Osteoblast (primary cell): Measurements from ENCODE around the gene SSC4D. TPM values are rescaled to one million over a fixed set of nuclear protein-coding genes. Genes with fewer than 3 reads are reported as not detected.

ENCODE experiments used
- DNase-seq: peaks from one replicate; pipeline ENCODE4 v3.0.0; 2011; ENCODE audit warnings: low spot score, mixed read lengths; ENCODE audit not compliant: insufficient read length; ENCODE audit errors: missing footprints
- H2AFZ ChIP-seq: 2 replicates; pipeline ENCODE4 v1.6.0; 2011; ENCODE audit warnings: mild to moderate bottlenecking, low read length
- H3K27ac ChIP-seq: 2 replicates; pipeline ENCODE4 v1.5.1; 2011; ENCODE audit warnings: mild to moderate bottlenecking, low read depth, low read length, moderate library complexity
- H3K27me3 ChIP-seq: 2 replicates; pipeline ENCODE4 v1.6.0; 2012; ENCODE audit warnings: mild to moderate bottlenecking, control low read depth, inconsistent platforms, low read length, moderate library complexity; ENCODE audit not compliant: insufficient read depth
- H3K36me3 ChIP-seq: 2 replicates; pipeline ENCODE4 v1.5.1; 2011; ENCODE audit warnings: mild to moderate bottlenecking, low read length, control low read depth, moderate library complexity; ENCODE audit not compliant: insufficient read depth
- H3K4me1 ChIP-seq: 2 replicates; pipeline ENCODE4 v1.5.1; 2011; ENCODE audit warnings: mild to moderate bottlenecking, low read length, control low read depth, moderate library complexity; ENCODE audit not compliant: insufficient read depth
- H3K4me2 ChIP-seq: 2 replicates; pipeline ENCODE4 v1.6.0; 2011; ENCODE audit warnings: mild to moderate bottlenecking, low read length; ENCODE audit not compliant: insufficient read depth
- H3K4me3 ChIP-seq: fragments of 200-600 bp; sonication (generic); 3 replicates; pipeline ENCODE4 v1.5.1; 2012; ENCODE audit warnings: mild to moderate bottlenecking, low read length, inconsistent platforms; ENCODE audit not compliant: insufficient read depth
- H3K79me2 ChIP-seq: 2 replicates; pipeline ENCODE4 v1.6.0; 2012; ENCODE audit warnings: mild to moderate bottlenecking, low read length, control low read depth, inconsistent platforms; ENCODE audit not compliant: insufficient read depth
- H3K9me3 ChIP-seq: 2 replicates; pipeline ENCODE4 v1.5.1; 2011; ENCODE audit warnings: low read depth, low read length, control low read depth
- H4K20me1 ChIP-seq: 2 replicates; pipeline ENCODE4 v1.6.0; 2012; ENCODE audit warnings: mild to moderate bottlenecking, low read length, control low read depth; ENCODE audit not compliant: insufficient read depth
- CTCF ChIP-seq: IDR thresholded peaks from 2 replicates; pipeline ENCODE4 v1.5.1; 2011; ENCODE audit warnings: mild to moderate bottlenecking, low read depth, low read length, moderate library complexity; ENCODE audit errors: extremely low read depth
- total RNA-seq: library from RNA; depleted of rRNA; stranded (reverse); fragments of >200 nt; gene quantifications from 2 replicates; pipeline ENCODE4 v1.2.3, GENCODE V29; 2012

The SSC4D gene
- total RNA-seq, 1 donor, result 1.1 TPM

- Histone ChIP-seq H3K4me3 (peak overlapping the region; percentile 99), H3K27me3 (no peaks in the 10 kb centered on the region), H3K36me3 (peaks cover 24% of the 10 kb centered on the region), H2AFZ (peak overlapping the region; percentile 73), H3K4me2 (peak overlapping the region; percentile 89), H3K4me1 (peaks cover 31% of the 10 kb centered on the region), H3K27ac (peak overlapping the region; percentile 91), H3K9me3 (no peaks in the 10 kb centered on the region), H4K20me1 (peaks cover 52% of the 10 kb centered on the region), H3K79me2 (peaks cover 57% of the 10 kb centered on the region)
- DNase-seq, result no peak
- no peak for TF ChIP-seq CTCF
Measured at GRCh38 chr7:76358011-76358480, 51.5 kb downstream of the SSC4D start.

DNA sequence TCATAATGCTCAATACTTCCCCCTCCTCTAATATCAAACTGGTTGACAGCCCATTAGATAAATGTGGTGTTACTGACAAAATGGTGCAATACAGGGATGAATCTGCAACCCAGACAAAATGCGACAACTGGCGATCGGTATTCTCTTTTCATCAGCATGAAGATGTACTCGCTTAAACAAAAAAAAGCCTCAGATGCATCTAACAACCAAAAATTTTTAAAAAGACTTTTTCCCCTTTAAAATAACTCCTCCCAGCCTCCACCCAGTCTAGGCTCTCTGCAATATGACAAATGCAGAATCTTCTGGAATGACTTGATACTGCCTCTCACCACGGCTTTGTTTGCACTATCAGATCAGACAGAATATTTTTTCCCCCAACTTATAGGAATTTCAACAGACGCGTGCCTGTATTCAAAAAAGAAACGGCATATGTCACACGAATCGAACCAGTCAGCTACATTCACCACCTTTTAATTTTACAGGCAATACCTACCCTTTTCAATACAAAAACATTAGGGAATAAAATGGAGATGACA is 52.0 kb downstream of the SSC4D start:
- peaks cover 57% of the 10 kb centered on the region for H4K20me1 ChIP-seq
- no peaks in the 10 kb centered on the region for H3K9me3 ChIP-seq
- H3K36me3 ChIP-seq, result peaks cover 24% of the 10 kb centered on the region
- H3K4me3 ChIP-seq, result peak overlapping the region; percentile 99
- H3K79me2 ChIP-seq, result peaks cover 62% of the 10 kb centered on the region
- peak overlapping the region; percentile 91 for H3K27ac ChIP-seq
- no peaks in the 10 kb centered on the region for H3K27me3 ChIP-seq
- no peak overlapping the region for H2AFZ ChIP-seq
- no peak for TF ChIP-seq CTCF
- no peak for DNase-seq
- peaks cover 31% of the 10 kb centered on the region for H3K4me1 ChIP-seq
- peak overlapping the region; percentile 89 for H3K4me2 ChIP-seq

- peaks cover 24% of the 10 kb centered on the region for H3K36me3 ChIP-seq
- no peak for TF ChIP-seq CTCF
- H3K4me2 ChIP-seq, result peak overlapping the region; percentile 89
- H3K79me2 ChIP-seq, result peaks cover 69% of the 10 kb centered on the region
- H4K20me1 ChIP-seq, result peaks cover 64% of the 10 kb centered on the region
- H3K27me3 ChIP-seq, result no peaks in the 10 kb centered on the region
- no peaks in the 10 kb centered on the region for H3K9me3 ChIP-seq
- peak overlapping the region; percentile 91 for H3K27ac ChIP-seq
- H3K4me1 ChIP-seq, result peaks cover 31% of the 10 kb centered on the region
- no peak for DNase-seq
- peak overlapping the region; percentile 99 for H3K4me3 ChIP-seq
- H2AFZ ChIP-seq, result no peak overlapping the region
Measured at GRCh38 chr7:76356823-76357222, 52.7 kb downstream of the SSC4D start.

GRCh38 chr7:76356115-76356514 is 53.4 kb downstream of the SSC4D start:
- H3K4me1 ChIP-seq, result peaks cover 33% of the 10 kb centered on the region
- H3K36me3 ChIP-seq, result peaks cover 24% of the 10 kb centered on the region
- DNase-seq, result no peak
- peaks cover 76% of the 10 kb centered on the region for H3K79me2 ChIP-seq
- H3K4me2 ChIP-seq, result peak overlapping the region; percentile 89
- no peak for TF ChIP-seq CTCF
- H3K27me3 ChIP-seq, result no peaks in the 10 kb centered on the region
- no peaks in the 10 kb centered on the region for H3K9me3 ChIP-seq
- no peak overlapping the region for H2AFZ ChIP-seq
- peaks cover 71% of the 10 kb centered on the region for H4K20me1 ChIP-seq
- H3K4me3 ChIP-seq, result peak overlapping the region; percentile 8
- H3K27ac ChIP-seq, result peak overlapping the region; percentile 91
